GM18499 (cell line): ENCODE results near the gene CCDC27.

Experiments used
- ATAC-seq: cut with Tn5 transposase; IDR thresholded peaks from one replicate; pipeline ENCODE4 v1.9.1; 2021; ENCODE audit warnings: moderate number of reproducible peaks; ENCODE audit not compliant: insufficient read depth, unreplicated experiment

The CCDC27 gene

DNA sequence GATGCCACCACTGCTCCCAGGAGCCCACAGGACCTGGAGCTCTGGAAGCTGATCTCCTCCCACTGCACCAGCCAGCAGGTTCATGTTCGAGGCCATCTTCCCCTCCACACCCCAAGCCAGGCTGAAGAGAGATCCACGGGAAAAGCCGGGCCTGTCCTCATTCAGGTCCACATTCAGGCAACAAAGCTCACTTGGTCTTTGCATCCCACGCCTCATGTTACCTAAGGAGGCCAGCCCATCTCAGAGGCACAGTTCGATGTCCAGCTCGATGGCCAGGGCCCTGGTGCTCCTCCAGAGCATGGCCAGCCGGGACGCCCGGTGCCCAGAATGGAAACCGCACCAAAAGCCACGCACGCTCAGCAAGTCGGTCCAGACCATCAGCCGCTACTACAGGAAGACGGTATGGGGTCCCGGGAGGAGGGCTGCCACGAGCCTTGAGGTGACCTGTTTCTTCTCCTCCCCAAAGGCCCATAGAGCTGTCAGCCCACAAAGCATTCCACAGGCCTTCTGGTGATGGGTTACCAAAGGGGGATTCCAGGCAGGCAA lies at the start of gene CCDC27:
TSS of gene CCDC27 (plus strand) at position 51 of the 546 bp plus-strand sequence. CDS start at position 83, 32 bp downstream.
- ATAC-seq: no peak

DNA sequence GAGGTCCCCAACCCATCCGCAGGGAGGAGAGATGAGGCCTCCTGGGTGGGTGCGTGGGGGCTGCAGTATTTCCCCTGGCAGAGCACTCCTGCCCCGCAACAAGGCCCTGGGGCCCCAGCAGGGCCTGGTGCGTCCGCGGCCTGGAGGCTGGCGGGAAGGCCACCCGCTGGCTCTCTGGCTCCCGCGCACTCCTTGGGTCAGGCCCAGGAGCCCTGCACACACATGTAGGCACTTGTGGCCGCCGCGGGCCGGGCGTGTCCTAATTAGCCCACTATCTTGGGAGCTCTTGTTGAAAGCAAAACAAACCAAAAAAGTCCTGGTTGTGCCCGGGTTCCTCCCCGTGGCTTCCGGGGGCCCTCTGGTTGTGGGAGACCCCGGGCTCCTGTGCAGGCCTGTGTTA lies 49.7 kb upstream of the CCDC27 start:
- ATAC-seq: no peak

DNA sequence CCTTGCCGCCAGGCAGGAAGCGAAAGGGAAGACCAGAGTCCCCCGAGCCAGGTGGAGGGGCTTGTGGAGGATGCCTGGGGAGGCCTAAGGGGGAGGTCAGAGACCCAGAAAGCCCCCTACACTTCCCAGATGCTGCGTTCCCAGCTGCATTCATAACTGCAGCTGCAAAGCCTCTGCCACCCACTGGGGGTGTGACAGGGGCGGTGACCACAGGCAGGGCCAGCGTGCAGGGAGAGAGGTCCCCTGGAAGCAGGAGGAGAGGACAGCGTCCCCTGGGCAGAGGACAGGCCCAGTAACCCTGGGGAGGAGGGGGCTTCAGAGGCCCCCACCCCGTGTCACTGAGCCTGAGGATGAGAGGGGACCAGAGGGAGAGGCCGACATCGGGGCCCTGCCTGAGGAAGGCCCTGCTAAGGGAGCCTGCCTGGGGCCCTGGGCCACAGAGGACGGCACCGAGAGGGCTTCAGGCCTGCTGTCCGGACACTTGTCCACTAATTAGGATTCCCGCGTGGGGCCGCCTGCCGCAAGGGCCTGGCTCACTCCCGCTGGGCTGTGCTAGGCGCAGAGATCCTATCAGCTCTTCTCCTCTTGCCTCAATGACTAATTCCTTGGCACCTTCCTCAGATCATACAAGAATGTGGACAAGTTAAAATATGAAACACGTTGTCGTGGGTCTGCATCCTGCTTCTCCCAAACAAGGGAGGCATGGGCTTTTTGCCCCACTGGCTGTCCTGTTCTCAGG lies 49.1 kb upstream of the CCDC27 start:
- ATAC-seq: no peak

DNA sequence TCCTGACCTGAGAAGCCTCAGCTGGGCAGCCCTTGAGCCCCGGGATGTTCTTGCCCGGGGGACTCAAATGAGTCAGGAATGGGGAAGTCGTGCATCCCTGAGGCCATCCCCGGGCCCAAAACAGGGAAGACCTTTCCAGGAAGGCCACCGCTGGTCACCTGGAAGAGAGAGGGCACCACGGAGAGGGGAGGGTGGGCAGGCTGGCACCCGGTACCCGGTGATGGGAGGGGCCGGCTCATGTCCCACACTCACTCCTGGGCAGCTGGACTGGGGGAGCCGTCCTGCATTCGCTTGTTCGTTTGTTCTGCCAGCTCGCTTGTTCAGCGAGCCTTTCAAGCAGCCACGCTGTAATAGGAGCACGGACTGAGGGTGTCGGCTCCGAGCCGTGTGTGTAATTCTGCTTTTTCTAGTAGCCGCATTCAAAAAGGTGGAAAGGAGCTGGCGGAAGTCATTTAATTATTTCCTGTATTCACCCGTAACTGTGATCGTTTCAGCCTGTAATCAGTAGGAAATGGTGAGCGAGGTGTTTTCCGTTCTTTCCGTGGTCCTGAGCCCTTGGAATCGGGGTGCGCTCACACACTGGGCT lies 48.4 kb upstream of the CCDC27 start:
- no peak for ATAC-seq

DNA sequence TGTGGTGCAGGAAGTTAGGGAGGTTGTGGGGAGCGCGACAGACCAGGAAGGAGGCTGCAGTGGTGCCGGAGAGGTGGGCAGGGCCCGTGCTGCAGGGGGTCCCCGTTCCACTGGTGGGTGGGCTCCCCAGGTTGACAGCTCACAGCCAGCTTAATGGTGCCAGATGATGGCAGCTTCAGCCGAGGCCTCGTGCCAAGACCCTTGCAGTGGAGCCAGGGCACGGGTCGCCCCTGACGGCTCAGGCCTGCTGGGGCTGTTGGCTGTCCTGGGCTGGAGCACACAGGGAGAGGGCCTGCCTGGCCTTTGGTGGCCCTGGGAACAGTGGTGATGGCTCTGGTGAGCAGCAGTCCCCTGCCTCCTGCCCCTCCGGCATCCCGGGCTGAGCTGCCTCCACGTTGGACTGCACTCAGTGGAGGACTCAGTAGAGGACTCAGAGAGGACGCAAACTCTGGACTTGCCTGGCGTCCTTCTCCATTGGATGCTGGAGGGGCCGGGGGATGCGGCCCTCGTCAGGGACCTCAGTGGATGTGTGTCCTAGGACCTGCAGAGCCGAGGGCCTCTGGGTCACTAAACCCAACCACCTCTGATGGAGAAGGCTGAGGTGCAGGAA lies 46.8 kb upstream of the CCDC27 start:
- ATAC-seq: no peak

DNA sequence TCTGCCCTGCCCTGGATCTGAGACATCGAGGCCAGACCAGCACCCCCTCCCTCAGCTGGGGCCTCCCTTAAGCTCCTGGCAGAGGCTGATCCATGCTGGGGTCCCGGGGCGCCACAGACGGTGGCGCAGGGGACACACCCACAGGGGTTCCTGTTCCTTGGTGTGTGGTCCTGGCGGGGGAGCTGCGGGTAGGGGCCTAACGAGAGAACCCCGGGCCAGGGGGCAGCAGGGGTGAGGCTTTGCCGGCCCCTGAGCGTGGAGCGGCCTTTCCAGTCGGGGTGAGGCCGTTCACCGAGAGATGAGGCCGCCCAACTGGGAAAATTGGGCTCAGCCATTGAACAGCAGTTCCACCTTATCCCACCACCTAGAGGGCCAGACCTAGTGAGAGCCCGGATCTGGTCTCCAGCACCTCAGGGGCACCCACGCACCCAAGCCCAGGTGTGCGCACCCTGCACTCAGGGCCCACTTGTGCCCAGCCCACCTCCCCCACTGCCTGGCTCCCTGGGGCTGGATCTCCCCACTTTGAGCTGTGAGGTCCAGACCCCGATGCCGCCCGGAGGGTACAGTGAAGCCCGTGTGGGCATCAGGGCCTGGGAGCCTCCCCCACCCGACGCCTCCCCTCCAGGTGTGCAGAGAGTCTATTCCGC lies 45.5 kb upstream of the CCDC27 start:
- ATAC-seq: no peak

DNA sequence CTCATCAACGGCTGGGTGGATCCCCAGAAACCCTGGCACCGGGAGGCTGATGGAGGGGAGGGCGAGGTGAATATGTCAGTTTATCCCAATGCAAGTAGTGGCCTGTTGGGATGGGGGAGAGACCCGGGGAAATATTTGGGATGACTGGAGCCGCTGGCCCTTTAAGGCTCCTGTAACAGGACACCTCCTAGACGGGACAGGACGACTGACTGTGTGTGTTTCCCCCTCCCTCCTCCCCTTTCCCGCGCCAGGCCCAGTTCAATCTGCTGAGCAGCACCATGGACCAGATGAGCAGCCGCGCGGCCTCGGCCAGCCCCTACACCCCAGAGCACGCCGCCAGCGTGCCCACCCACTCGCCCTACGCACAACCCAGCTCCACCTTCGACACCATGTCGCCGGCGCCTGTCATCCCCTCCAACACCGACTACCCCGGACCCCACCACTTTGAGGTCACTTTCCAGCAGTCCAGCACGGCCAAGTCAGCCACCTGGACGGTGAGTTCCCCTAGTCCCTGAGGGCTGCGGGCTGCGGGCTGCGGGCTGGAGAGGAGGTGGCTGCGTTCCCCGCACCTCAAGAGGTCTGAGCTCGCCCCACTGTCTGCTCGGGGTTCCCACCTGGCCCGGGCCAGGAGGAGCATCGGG lies 44.8 kb upstream of the CCDC27 start:
- no peak for ATAC-seq

DNA sequence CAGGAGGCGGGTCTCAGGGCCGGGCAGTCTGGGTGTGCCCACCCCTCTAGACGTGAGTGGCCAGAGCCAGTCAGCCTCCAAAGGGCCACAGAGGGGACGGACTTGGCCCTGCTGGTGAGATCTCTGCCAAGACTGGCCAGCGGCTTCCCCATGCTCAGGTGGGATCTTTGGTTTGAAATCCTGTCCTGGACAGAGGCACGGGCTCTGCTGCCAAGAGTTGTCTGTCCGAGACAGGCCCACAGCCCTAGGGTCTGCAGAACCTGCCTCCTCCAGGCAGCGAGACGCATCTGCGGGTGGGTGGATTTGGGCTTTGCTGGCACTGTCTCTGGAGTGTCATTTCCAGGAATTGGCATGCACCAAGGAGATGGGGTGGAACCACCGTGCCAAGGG lies 44.3 kb upstream of the CCDC27 start:
- no peak for ATAC-seq

DNA sequence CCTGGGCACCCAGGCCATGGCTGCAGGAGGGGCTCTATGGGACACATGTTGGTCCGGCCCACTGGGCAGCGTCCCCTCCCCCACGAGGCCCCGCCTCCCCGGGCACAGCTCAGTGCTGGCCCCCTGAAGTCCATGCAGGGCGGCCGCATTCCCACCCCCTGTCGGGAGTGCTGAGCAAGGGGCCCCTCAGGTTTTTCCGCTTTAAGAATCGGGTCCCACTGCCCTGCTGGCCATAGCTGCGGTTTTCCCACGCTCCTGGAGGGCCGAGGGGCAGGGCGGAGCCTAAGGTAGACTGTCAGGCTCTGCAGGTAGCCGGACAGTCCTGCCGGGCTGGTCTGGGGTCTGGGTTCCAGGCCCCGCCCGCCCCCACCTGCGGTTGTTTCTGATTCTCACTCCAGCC lies 43.5 kb upstream of the CCDC27 start:
- no peak for ATAC-seq

DNA sequence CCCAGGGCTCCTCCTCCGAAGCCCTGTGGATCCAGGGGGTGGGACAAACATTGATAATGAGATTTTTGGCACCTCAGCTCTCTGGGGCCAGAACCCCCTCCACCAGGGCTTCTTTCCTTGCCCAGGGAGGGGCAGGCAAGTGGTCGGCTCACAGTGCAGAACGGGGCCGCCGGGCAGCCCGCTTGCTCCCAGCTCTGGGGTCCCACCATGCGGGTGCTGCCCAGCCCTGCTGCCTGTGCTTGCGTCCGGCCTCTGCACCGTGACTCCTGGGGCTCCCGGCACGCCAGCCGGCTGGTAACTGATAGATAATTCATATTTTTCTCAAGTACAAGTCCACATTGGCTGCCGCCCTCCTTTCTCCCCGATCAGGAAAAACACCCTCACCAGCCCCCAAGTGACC lies 42.0 kb upstream of the CCDC27 start:
- ATAC-seq: no peak

DNA sequence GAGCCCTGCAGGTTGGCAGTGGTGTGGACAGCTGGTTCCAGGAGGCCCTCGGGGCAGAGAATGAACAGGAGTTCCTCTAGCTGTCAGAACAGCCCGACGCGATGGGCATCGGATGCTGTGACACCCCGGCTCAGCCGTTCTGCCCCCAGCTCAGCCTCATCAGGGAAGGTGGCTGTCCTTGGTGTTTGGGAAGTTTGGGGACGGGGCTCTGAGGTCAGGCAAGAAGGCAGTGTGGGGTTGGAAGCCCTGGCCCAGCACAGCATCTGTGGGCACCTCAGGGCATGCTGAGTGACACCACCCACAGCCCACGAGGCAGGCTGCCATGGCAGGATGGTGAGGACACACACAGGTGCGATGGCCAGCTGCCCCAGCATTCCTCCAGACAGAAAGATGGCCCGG lies 40.9 kb upstream of the CCDC27 start:
- ATAC-seq: no peak

DNA sequence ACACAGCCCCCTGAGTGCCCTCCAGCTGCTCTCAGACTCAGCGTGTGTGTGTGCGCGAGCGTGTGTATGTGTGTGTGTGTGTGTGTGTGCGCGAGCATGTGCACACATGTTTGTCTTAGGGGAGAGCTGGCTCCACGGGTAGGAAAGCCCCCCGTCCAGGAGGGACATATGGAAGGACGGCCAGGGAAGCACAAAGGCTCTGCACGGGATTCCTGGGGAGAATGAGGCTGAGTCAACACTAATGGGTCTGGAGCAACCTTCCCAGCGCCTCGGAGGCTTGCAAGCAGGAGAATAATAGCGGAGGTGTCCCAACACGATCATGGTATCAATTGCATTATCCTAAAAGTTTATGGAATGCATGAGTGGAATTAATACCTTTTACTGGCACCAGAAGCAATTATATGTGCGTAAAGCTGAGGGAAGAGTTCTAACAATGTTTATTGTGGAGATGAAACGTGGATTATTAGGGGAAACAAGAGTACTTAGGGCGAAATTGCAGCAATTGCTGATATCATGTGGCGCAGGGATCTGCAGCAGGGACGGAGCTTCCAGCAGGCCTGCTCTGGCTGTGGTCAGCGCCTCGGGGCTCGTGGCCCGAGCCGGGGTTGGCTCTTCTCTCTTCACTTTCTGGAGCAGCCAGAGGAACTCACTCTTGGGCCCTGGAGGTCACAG lies 40.3 kb upstream of the CCDC27 start:
- no peak for ATAC-seq

DNA sequence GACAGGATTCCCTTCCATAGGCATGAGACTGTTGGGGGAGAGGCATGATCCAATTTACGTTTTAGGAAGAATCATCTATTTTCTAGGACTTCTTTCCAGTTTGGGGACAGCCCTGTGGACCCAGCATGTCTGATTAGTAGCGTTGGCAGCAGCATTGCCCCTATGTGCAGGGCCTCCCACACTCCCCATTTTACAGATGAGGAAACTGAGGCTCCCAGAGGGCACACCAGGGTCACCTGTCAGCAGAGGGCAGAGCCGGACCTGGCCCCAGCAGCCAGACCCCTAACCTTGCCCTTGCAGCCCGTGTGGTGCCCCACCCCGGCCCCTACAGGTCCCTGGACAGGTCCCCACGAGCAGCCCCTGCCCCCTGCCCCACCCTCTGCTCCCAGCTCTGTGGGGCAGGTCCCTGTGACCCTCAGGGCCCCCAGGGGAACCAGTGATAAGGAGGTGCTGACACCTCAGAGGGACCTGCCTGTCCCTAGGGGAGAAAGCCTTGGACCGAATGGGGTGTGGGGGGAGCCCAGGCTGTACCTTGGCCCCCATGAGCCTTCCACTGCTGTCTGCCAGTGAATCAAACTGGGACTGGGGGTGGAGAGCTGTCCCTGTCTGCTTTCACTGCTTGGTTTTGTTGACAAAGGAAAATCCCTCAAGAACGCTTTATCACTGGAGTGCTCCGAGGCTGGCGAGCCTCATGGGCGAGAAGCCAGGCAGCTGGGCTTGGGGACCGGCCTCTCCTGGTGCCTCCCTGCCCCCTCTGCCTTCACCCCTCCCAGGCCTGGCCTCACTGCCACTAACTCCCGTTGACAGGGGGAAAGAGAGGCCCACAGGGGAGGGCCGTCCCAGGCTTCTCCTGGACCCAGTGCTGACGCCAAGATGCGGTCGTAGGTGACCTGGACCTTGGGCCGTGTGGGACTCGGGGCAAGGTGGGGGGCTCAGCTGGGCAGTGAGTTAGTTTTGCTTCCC lies 39.4 kb upstream of the CCDC27 start:
- ATAC-seq: no peak

DNA sequence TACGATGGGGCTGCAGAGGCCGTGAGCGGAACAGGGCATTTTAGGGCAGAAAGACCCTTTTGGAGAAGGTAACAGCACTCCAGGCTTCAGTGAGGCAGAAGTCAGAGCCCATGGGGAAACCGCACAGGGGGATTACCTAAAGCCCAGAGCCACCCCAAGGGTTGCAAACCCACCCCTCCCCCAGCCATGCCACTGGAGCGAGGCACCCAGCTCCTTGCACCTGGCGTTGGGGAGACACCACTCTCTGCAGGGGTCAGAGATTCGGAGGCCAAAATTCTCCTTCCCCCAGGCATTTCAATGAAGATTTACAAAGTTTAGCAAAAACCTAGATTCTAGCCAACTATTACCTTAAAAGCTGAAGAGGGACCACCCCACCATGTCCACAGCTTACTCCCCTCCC lies 38.4 kb upstream of the CCDC27 start:
- no peak for ATAC-seq

DNA sequence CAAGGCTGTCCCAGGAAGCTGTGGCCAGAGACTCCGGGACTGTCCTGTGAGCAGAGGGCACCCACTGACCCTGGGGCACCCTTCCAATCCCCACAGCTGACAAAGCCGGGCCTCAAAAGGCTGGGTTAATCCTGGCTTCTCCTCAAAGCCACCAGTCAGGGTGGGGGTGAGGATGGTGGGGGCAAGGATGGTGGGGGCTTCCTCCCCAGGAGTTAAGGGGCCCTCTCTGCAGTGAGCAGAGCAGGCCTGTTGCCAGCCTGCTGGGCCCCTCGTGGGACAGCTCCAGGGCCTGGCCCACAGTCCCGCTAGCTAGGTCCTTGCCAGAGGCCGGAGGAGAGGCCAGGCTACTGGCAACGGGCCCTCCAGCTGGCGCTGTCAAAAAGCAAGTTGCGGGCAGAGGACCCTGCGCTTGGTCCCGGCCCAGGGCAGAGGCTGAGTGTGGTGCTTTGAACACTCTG lies 37.9 kb upstream of the CCDC27 start:
- no peak for ATAC-seq

DNA sequence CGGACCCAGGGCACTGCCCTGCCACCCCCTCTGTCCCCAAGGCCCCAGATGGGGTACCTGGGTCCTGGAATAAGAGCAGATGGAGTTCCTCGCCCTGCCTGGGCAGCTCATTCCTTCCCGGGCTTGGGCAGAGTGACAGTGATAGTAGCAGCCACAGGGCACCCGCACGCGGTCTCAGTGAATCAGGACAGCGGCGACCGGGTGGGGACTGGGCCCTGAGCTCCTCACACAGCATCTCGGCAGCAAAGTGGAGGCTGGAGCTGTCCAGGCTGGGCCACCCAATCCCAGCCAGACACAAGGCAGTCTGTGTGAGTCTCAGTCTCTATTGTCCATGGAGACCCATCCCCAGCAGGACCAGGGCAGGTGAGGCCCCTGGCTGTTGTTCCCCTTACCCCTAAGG lies 37.4 kb upstream of the CCDC27 start:
- no peak for ATAC-seq

DNA sequence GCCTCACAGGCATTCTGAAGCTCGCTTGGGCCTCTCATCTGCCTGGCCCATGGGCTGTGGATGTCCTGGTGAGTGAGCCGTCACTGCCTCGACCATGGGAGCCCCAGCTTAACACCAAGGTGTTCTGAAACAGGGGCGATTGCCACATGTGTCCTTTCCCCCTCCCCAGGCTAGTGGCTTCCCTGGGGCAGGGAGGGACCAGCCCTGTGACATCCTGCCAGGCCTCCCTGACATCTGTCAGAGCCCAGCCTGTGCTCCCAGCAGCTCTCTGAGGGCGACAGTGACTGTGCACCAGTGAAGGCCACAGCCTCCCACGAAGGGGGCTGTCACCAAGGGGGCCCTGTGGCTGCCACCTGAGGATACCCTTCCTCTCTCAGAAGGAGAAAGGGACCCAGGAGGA lies 35.9 kb upstream of the CCDC27 start:
- ATAC-seq: no peak

DNA sequence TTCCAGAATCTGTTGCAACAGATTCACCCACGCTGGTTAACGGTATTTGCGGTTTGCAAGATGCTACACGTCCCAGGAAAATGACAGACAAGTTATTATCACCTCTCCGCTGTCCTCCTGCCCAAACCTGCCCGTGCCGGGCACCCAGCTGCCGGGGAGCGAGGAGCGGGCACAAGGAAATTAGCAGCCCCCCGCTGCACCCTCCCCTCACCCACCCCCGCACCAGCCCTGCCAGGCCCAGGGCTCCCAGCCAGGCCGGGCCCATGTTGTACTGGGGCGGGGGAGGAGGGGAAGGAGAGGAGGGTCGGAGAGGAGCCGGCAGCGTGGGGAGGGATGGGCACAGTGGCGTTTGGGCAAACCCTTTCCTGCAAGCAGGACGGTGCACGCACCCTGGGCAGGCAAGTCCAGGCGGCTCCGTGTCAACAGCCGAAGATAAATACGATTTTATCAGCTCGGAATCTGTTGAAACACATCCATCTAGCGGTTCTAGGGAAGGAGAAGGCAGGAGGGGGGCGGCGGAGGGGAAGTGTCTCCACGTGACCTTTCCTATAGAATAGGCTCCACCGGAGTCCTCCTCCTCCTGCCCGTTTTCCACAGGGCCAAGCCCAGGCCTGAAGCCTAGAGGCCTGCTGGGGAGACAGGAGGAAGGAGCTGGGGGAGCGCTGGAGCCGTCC lies 35.1 kb upstream of the CCDC27 start:
- no peak for ATAC-seq
